ENCODE data around the gene SLC9A9.

Gene SLC9A9

GRCh38 chr3:143634427-143634826, 213.8 kb downstream of the SLC9A9 start:
- DNase-seq, result no peak

- no peak for DNase-seq
These were observed 214.5 kb downstream of the SLC9A9 start for GRCh38 chr3:143633816-143634215.

GRCh38 chr3:143629726-143630125, 218.5 kb downstream of the SLC9A9 start:
- DNase-seq, result no peak

GRCh38 chr3:143628971-143629370, 219.3 kb downstream of the SLC9A9 start:
- DNase-seq, result no peak

- DNase-seq, result no peak
These were observed 220.9 kb downstream of the SLC9A9 start for GRCh38 chr3:143627336-143627735.

- DNase-seq, result no peak
These were observed 229.0 kb downstream of the SLC9A9 start for GRCh38 chr3:143619231-143619630.

GRCh38 chr3:143617050-143617449, 231.2 kb downstream of the SLC9A9 start:
- DNase-seq, result no peak

GRCh38 chr3:143613226-143613625, 235.0 kb downstream of the SLC9A9 start:
- no peak for DNase-seq

GRCh38 chr3:143612541-143612940, 235.7 kb downstream of the SLC9A9 start:
- DNase-seq, result no peak

- DNase-seq, result no peak
These were observed 239.3 kb downstream of the SLC9A9 start for GRCh38 chr3:143608966-143609365.

- DNase-seq, result no peak
These were observed 242.9 kb downstream of the SLC9A9 start for GRCh38 chr3:143605233-143605950.

- DNase-seq, result no peak
These were observed 243.7 kb downstream of the SLC9A9 start for GRCh38 chr3:143604402-143605185.

- no peak for DNase-seq
These were observed 244.5 kb downstream of the SLC9A9 start for GRCh38 chr3:143603774-143604173.

GRCh38 chr3:143601723-143602484, 246.4 kb downstream of the SLC9A9 start:
- DNase-seq, result no peak

- DNase-seq, result no peak
These were observed 247.2 kb downstream of the SLC9A9 start for GRCh38 chr3:143600756-143601718.

- no peak for DNase-seq
These were observed 250.3 kb downstream of the SLC9A9 start for GRCh38 chr3:143597774-143598652.

GRCh38 chr3:143596957-143597642, 251.2 kb downstream of the SLC9A9 start:
- no peak for DNase-seq

GRCh38 chr3:143595456-143596077, 252.7 kb downstream of the SLC9A9 start:
- no peak for DNase-seq

- DNase-seq, result no peak
These were observed 254.1 kb downstream of the SLC9A9 start for GRCh38 chr3:143594206-143594605.

GRCh38 chr3:143590660-143591059, 257.6 kb downstream of the SLC9A9 start:
- DNase-seq, result no peak

All from stimulated activated CD4-positive, alpha-beta T cell treated with anti-CD3 and anti-CD28 coated beads, Interleukin-12 subunit alpha, Interleukin-12 subunit beta, amount 100 ng/mL, for 4 hours (primary cell).